Adrenal gland (tissue), 5 donors: ENCODE measurements around the gene FAM72B.
"Not testable (repeated sequence)": the region's sequence is repeated elsewhere in the genome, so short reads cannot be mapped to it uniquely, and the experiment has no call there.

Source experiments
- CTCF ChIP-seq, 6 experiments: fragments of 450-650 bp in 4 of 6; fragments of 200-600 bp in 2 of 6; sonication (generic) in 1 of 6; IDR thresholded peaks; 1 replicate in 5 of 6; 2 replicates in 1 of 6; pipeline versions ENCODE4 v1.5.1 to v1.8.0; 2016 to 2021; ENCODE audit warnings: antibody characterized with exemption in 6 of 6, mild to moderate bottlenecking in 2 of 6, moderate library complexity in 1 of 6
- POLR2A ChIP-seq, 2 donors: fragments of 450-650 bp; IDR thresholded peaks; one replicate each; pipeline ENCODE4 v1.6.1; 2017; ENCODE audit warnings: antibody characterized with exemption in 2 of 2, mild to moderate bottlenecking in 2 of 2, moderate library complexity in 1 of 2
- donor health status: DM: no; HTN: no; CAD: no.

GRCh38 chr1:121151294-121151693, 32.8 kb downstream of the FAM72B start:
- TF ChIP-seq CTCF, POLR2A (IDR thresholded peaks at IDR 0.05): not testable (repeated sequence)
